ENCODE measurements around the gene MEIKIN.

MEIKIN gene

DNA sequence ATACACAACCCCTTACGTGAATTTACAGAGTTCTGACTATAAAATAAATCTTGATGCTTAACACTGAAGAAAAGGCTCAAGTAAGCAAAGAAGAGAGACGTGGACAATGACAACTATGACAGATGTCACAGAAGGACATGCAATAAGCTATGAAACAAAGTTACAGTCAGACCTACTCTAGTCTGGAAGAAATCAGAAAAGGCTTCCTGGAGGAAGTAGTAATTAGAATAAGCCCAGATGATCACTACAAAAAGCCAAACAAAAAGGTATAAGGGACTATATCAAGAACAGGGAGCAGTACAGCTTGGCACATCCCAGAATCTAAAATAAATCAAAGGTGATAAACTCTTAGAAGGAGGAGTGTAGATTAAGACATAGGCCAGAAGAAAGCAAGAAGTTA lies 154.9 kb downstream of the MEIKIN start:
- H3K27ac ChIP-seq (ENCODE audit: low read depth, low read length): no peak overlapping the region
- no peaks in the 10 kb centered on the region for H3F3A ChIP-seq (ENCODE audit: control insufficient read depth, insufficient read depth)
- H3K4me1 ChIP-seq (ENCODE audit: control insufficient read depth, low read length): peaks cover 27% of the 10 kb centered on the region
- H3K4me3 ChIP-seq (ENCODE audit: low read length): no peak overlapping the region
- no peaks in the 10 kb centered on the region for H3K9me3 ChIP-seq (ENCODE audit: control insufficient read depth, insufficient read depth, low read length)
- H3K9me2 ChIP-seq (replicated peaks; ENCODE audit: control insufficient read depth, low read length): no peaks in the 10 kb centered on the region
- peaks cover 93% of the 10 kb centered on the region for H3K79me2 ChIP-seq (ENCODE audit: control insufficient read depth, low read length)
- no peak overlapping the region for H3K4me2 ChIP-seq (ENCODE audit: low read length)
- no peaks in the 10 kb centered on the region for H3K27me3 ChIP-seq (ENCODE audit: control insufficient read depth, low read length)
- H3K36me3 ChIP-seq (ENCODE audit: control insufficient read depth, low read length): peaks cover 16% of the 10 kb centered on the region
- no peak for TF ChIP-seq EZH2phosphoT487 (IDR thresholded peaks at IDR 0.05; ENCODE audit: borderline replicate concordance, low read length)
- TF ChIP-seq, protein P1, sequence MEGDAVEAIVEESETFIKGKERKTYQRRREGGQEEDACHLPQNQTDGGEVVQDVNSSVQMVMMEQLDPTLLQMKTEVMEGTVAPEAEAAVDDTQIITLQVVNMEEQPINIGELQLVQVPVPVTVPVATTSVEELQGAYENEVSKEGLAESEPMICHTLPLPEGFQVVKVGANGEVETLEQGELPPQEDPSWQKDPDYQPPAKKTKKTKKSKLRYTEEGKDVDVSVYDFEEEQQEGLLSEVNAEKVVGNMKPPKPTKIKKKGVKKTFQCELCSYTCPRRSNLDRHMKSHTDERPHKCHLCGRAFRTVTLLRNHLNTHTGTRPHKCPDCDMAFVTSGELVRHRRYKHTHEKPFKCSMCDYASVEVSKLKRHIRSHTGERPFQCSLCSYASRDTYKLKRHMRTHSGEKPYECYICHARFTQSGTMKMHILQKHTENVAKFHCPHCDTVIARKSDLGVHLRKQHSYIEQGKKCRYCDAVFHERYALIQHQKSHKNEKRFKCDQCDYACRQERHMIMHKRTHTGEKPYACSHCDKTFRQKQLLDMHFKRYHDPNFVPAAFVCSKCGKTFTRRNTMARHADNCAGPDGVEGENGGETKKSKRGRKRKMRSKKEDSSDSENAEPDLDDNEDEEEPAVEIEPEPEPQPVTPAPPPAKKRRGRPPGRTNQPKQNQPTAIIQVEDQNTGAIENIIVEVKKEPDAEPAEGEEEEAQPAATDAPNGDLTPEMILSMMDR (IDR thresholded peaks at IDR 0.05; ENCODE audit: low read depth, low read length, poor library complexity, severe bottlenecking): no peak
- H4K20me1 ChIP-seq (ENCODE audit: control insufficient read depth, insufficient read depth, low read depth, low read length): peaks cover 6% of the 10 kb centered on the region; the same call in 1 of the 2 replicates

DNA sequence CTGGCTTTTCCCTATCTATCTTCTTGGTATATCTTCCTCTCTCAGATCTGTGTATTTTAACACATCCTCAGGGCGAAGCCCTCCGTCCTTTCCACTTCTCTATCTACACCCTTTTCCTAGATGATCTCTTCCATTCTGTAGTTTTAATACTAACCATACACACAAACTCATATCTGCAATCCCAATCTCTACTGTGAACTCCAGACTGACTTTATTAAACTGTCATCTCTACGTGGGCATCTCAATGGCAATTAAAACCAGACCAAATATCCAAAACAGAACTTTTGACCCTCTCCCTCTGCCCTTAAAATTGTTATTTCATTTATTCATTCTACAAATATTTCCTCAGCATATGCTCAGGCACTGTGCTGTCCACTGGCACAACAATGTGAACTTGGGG lies 155.7 kb downstream of the MEIKIN start:
- H3K79me2 ChIP-seq (ENCODE audit: control insufficient read depth, low read length): peaks cover 91% of the 10 kb centered on the region
- TF ChIP-seq EZH2phosphoT487 (IDR thresholded peaks at IDR 0.05; ENCODE audit: borderline replicate concordance, low read length): no peak
- TF ChIP-seq, protein P1 (IDR thresholded peaks at IDR 0.05; ENCODE audit: low read depth, low read length, poor library complexity, severe bottlenecking): no peak
- no peak overlapping the region for H3K27ac ChIP-seq (ENCODE audit: low read depth, low read length)
- H3K36me3 ChIP-seq (ENCODE audit: control insufficient read depth, low read length): peaks cover 12% of the 10 kb centered on the region
- no peaks in the 10 kb centered on the region for H3K9me3 ChIP-seq (ENCODE audit: control insufficient read depth, insufficient read depth, low read length)
- no peaks in the 10 kb centered on the region for H4K20me1 ChIP-seq (ENCODE audit: control insufficient read depth, insufficient read depth, low read depth, low read length)
- no peaks in the 10 kb centered on the region for H3K9me2 ChIP-seq (replicated peaks; ENCODE audit: control insufficient read depth, low read length)
- no peak overlapping the region for H3K4me2 ChIP-seq (ENCODE audit: low read length)
- no peaks in the 10 kb centered on the region for H3K27me3 ChIP-seq (ENCODE audit: control insufficient read depth, low read length)
- no peaks in the 10 kb centered on the region for H3F3A ChIP-seq (ENCODE audit: control insufficient read depth, insufficient read depth)
- peaks cover 19% of the 10 kb centered on the region for H3K4me1 ChIP-seq (ENCODE audit: control insufficient read depth, low read length)
- H3K4me3 ChIP-seq (ENCODE audit: low read length): no peak overlapping the region

DNA sequence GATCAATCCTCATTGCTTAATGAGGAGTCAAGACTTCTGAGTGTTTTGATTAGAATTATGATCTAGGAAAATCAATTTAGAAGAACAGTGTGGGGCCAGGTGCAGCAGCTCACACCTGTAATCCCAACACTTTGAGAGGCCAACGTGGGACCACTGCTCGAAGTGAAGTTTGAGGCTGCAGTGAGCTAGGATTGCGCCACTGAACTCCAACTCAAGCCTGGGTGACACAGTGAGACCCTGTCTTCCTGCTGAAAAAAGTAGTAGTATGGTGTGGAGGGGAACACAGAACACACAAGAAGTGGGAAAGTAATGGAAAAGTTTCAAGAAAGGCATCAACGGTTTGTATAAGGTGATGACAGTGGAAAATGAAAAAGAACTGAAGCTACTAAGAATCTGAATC lies 157.7 kb downstream of the MEIKIN start:
- no peak overlapping the region for H3K4me2 ChIP-seq (ENCODE audit: low read length)
- peaks cover 3% of the 10 kb centered on the region; the same call in 1 of the 2 replicates for H3F3A ChIP-seq (ENCODE audit: control insufficient read depth, insufficient read depth)
- H3K9me2 ChIP-seq (replicated peaks; ENCODE audit: control insufficient read depth, low read length): no peaks in the 10 kb centered on the region
- no peaks in the 10 kb centered on the region for H3K27me3 ChIP-seq (ENCODE audit: control insufficient read depth, low read length)
- H3K79me2 ChIP-seq (ENCODE audit: control insufficient read depth, low read length): peaks cover 90% of the 10 kb centered on the region
- H3K4me3 ChIP-seq (ENCODE audit: low read length): no peak overlapping the region
- TF ChIP-seq, protein P1 (IDR thresholded peaks at IDR 0.05; ENCODE audit: low read depth, low read length, poor library complexity, severe bottlenecking): no peak
- TF ChIP-seq EZH2phosphoT487 (IDR thresholded peaks at IDR 0.05; ENCODE audit: borderline replicate concordance, low read length): no peak
- peaks cover 4% of the 10 kb centered on the region; the same call in 1 of the 2 replicates for H3K36me3 ChIP-seq (ENCODE audit: control insufficient read depth, low read length)
- no peaks in the 10 kb centered on the region for H4K20me1 ChIP-seq (ENCODE audit: control insufficient read depth, insufficient read depth, low read depth, low read length)
- no peak overlapping the region for H3K27ac ChIP-seq (ENCODE audit: low read depth, low read length)
- H3K4me1 ChIP-seq (ENCODE audit: control insufficient read depth, low read length): no peaks in the 10 kb centered on the region
- H3K9me3 ChIP-seq (ENCODE audit: control insufficient read depth, insufficient read depth, low read length): no peaks in the 10 kb centered on the region
